Fibroblast of skin of left biceps (primary cell): ENCODE results near the gene SYN1.

ENCODE experiments used
- DNase-seq, 2 experiments: peaks; one replicate each; pipeline ENCODE4 v3.0.0-alpha.2; 2013; ENCODE audit warnings: low read depth in 2 of 2

The SYN1 gene

DNA sequence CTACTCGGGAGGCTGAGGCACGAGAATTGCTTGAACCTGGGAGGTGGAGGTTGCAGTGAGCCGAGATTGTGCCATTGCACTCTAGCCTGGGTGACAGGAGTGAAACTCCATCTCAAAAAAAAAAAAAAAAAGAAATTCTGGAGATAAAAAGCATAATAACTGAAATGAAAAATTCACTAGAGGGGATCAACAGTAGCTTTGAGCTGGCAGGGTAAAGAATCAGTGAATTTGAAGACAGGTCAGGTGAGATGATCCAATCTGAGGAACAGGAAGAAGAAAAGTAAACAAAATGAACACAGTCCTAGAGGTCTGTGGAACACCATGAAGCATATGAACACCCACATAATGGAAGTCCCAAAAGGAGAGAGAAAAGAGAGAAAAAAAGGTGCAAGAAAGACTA lies 22.4 kb downstream of the SYN1 start:
- DNase-seq: no peak

- DNase-seq: no peak
Measured at GRCh38 chrX:47596256-47596655, 23.4 kb downstream of the SYN1 start.

DNA sequence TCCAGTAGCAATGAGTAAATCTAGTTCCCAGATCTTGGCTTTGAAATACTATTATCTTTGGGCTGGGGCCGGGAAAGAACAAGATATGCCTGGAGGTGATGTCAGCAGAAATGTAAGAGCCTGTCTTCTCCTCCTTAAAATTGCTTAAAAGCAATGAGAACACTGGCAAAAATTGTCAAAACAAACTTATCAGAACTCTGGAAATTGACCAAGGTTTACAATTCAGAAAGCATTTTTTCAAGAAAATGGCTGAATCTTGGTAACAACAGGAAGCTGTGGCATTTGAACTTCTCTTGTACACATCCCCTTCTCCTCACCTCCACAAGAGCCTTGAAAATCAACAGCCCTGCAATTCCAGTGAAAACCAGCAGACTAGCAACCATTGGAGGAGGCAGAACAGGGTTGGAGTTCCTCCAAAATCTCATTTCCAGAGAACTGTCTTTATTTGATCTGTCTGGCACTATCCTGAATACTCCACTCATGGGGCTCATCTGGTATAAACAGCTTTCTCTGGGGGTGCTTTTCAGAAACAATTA lies 23.9 kb downstream of the SYN1 start:
- DNase-seq: no peak

DNA sequence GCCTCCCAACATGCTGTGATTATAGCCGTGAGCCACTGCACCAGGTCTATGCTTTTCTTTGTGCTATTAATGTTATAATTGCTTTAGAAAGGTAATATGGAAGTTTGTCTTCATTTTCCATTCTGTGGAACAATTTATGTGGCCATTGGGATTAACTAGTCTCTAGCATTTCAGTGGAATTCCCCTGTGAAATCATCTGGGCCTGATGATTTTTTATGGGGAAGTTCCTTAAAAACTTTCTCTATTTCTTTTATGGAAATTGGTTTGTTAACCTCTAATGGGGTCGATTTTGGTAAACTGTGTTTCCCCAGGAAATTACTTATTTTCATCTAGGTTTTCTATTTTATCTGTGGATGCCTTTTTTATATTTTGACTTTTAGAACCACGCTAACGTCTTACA lies 26.1 kb downstream of the SYN1 start:
- no peak for DNase-seq

DNA sequence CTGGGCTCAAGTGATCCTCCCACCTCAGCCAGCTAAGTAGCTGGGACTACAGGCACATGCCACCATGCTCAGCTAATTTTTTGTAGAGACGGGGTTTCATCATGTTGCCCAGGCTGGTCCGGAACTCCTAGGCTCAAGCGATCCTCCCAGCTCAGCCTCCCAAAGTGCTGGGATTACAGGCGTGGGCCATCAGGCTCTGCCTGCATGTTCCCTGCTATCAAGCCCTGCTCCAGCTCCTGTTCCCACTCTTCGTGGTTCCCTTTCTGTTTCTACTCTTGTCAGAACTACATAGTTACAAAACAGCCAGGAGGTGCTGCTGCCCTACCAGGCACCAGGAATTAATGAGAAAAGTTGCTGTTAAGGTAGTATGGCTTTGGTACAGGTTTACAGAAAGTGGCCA lies 28.7 kb downstream of the SYN1 start:
- no peak for DNase-seq

DNA sequence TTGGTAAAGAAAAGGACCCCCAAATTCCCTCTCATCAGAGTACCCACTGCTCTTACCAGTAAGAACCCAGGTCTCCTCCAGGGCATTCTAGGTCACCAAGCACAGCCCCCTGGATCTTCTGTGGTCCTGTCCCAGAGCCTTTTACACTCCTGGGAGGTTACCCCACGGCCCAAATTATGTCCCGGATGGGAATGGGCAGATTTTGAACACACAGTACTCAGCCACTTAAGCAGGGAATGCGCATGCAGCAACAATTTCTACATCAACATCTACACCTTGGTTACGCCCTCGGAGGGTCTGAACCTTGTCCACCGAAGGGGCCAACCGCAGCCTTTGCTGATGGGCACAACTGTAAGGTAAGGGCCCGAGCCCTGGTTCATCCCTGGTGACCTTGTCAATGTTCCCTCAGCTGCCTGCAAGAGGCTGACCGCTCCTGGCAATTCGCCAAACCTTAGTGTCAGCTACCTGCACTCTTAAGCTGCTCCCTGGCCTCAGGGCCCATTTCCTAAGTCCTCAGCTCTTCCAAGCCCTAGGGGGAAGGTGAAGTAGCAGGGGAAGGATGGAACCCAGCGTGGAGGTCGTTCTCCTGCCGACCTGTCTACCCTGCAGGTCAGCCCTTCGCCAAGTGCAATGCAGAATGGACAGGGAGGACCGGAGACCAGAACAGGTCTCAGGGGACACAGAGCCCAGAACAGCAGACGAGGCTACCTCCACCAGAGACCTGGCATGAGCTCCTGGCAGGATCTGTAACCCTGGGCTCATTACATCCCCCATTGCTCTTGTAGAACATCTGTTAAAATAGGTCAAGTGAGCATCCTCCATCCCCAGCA lies 31.5 kb downstream of the SYN1 start:
- no peak for DNase-seq

- DNase-seq: no peak
Measured at GRCh38 chrX:47587091-47587891, 32.4 kb downstream of the SYN1 start.

- DNase-seq: no peak
Measured at GRCh38 chrX:47586043-47586787, 33.4 kb downstream of the SYN1 start.

- DNase-seq: no peak
Measured at GRCh38 chrX:47585273-47585672, 34.4 kb downstream of the SYN1 start.

DNA sequence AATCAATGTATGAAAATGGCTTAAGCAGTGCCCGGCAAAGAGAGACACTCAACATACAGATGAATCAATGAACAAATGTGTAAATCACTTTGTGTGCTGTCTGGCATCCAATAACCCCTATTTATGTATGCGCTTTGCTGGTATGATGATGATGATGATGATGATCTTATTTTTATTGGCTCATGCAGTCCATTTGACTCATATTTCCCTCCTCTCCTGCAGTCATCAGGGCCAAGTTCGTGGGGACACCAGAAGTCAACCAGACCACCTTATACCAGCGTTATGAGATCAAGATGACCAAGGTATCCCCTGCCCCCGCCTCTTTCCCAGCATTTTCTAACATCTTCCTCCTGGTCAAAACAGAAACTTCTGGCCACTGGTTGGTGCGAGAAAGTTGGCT lies 34.9 kb downstream of the SYN1 start:
- no peak for DNase-seq

DNA sequence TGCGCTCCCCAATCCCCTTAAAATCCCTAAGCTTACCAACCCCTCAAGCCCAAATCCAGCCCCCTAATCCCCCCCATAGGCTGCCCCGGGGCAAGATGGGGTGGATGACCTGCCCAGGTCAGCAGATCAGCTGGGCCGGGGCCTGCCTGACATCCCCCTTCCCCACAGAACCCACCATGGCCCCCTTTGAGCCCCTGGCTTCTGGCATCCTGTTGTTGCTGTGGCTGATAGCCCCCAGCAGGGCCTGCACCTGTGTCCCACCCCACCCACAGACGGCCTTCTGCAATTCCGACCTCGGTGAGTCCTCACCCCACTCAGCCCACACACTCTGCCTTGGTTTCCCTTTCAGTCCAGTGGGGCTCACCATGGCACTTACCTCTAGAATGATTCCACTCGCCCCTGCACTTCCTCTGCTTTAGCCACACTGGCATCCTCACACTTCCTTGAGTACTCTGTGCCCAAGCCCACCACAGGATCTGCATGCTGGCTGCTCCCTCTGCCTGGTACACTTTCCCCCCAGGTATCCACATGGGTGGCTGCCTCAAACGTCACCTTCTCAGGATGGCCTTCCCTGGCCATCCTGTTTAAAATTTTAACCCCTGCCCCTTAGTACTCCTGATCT lies 36.3 kb downstream of the SYN1 start:
- no peak for DNase-seq

GRCh38 chrX:47581731-47582647 lies 37.7 kb downstream of the SYN1 start, which contains the start of gene TIMP1:
TIMP1 (plus strand) TSS chrX:47582436; CDS start chrX:47583416, 980 bp downstream.
- peak; percentile 79 to 80 for DNase-seq

DNA sequence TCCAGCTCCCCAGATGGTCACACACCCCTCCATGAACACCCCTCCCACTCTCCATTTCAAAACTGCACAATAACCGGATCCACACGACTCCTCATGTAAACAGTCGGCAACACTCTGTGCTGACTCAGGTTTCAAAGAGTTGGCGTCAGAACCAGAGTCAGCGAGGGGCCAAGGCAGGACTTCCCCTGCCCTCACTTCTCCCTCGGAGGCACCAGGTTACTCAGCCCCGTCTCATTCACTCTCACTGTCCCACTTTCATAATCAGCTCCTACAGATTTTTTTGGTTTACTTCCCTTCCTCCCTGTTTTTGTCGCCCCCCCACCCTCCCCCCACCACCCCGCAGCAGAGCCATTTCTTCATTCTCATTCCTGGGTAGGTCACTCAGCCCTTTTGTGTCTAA lies 40.1 kb downstream of the SYN1 start:
- no peak for DNase-seq

- no peak for DNase-seq
Measured at GRCh38 chrX:47578692-47579091, 41.0 kb downstream of the SYN1 start.

GRCh38 chrX:47577901-47578300 lies 41.8 kb downstream of the SYN1 start:
- no peak for DNase-seq

DNA sequence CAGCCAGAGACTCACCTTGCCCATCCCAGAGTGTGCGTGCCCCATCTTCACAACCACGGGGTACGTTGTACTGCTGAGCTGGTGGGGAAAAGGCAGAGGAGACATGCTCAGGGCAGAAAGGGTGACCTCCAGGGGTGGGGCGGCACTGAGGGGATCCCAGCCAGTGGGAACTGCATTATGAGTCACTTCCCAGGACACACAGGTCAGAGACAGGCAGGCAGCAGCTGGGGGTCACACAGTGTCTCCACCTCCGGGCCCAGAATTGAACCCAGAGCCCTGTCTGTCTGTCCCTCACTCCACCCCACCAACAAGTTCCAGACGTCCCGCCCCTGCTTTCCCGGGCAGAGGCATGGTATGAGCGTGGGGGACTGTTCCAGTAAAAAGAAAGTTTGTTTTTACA lies 42.2 kb downstream of the SYN1 start:
- DNase-seq: no peak

GRCh38 chrX:47576021-47576898 lies 43.4 kb downstream of the SYN1 start:
- DNase-seq: no peak

GRCh38 chrX:47574547-47575301 lies 44.9 kb downstream of the SYN1 start:
- DNase-seq: no peak

DNA sequence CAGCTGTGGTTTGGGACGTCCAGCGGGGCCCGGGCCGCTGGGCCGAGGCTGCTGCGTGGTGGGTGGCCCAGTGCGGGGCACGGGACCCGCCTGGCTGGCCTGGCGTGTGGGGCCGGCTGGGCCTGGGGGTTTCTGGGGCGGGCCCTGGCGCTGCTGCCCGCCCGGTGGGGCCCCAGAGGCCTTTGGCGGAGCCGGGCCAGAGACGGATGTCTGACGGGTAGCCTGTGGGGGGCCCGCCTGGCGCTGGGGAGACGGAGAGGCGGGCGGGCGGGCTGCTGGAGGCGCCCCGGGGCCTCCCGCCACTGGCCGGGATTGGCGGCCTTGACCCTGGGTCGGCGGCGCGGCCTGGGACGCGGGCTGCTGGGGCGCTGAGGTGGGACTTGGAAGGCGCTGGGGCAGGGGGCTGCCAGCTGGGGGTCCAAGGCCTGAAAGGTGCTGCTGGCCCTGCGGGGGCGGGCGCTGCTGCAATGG lies 45.5 kb downstream of the SYN1 start:
- no peak for DNase-seq
